Measurements from ENCODE around the gene ZFR. TPM values are rescaled to one million over a fixed set of nuclear protein-coding genes. Genes with fewer than 3 reads are reported as not detected.

ZFR gene
- total RNA-seq (2014; rRNA removed; shearing (Covaris generic)), result 76.9 and 83.1 TPM in 2 replicates
- polyA plus RNA-seq (2015; cell fraction: cytosol; rRNA removed), result 48.4 and 64.6 TPM in 2 replicates
- polyA plus RNA-seq (2015; cell fraction: nucleus; rRNA removed), result 83.0 and 95.6 TPM in 2 replicates

DNA sequence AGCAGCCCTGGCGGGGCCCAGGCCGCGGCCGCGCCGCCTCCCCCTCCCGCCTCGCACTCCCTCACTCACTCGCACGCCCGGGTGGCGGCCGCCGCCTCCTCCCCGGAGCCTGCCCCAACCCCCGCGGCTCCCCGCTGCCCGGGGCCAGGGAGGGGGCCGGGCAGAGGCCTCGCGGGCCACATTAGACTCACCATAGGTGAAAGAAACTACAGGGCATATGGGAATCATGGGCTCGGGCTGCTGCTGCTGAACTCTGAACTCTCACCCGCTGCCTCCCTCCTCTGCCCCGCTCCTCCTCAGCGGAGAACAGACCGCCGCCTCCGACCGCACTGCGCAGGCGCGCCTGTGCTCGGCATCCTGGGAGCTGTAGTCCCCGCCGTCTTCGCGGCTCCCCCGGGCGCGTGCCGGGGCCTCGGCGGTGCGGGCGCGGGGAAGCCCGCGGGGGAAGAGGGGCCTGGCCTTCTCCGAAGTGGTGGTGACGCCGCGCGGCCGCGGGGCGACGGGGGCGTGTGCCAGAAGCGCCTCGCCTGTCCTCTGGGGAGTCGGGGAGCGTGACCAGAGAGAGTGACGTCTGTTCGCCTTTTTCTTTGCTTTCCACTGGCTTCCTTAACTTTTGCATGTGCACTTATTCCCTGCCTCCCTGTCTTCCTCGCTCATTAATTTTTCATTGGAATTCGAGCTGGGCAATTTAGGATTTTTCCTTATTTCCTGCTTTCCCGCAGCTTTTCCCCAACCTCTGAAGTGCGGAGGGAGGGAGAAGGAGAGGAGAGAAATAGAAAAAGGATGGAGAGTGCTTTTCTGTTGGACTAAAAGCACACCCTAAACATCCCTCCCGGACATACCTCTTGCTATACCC, at the start of gene ZFR:
ZFR (minus strand) TSS at position 310 of the 856 bp plus-strand sequence; CDS start at position 228, 82 bp downstream.
- DNase-seq (ENCODE audit: low read depth), result peak; percentile 81

- no peak for DNase-seq (ENCODE audit: low read depth)
Observed at GRCh38 chr5:32490972-32491557, 46.5 kb upstream of the ZFR start.

DNA sequence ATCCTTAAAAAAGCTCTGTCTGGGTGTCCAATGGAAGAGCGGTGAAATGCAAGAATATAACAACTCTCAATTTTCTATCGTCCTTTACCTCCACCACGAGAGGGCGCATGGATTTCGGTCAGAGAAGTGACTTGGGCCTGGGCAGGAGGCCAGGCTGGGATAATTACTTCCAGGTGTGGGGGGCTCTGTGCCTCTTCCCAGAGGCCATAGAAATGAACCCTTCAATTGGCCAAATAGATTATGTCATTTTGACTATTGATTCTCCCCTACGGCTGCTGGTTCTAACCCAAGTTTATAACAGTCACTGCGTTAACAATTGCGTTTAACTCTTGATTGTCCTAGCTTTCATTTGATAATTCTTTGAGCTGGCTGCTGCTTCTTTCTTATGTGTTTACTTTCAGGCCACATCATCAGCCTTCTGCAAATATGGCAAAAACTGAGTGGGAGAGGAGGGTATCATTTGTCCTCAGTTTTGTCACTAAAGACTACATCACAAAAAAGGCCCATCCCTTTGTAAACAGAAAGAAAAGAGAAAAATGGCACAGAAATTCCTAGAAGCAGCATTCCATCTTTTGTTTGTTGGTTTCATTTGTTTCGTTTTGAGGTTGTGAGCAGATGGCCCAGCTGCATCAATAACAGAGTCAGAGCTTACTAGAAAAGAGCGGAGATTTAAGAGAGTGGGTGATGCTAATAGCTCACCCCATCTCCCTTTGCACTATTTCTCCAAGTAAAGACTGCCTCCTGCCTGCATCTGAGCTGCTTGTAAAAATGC, 45.4 kb upstream of the ZFR start:
- peak; percentile 59 for DNase-seq (ENCODE audit: low read depth)

DNA sequence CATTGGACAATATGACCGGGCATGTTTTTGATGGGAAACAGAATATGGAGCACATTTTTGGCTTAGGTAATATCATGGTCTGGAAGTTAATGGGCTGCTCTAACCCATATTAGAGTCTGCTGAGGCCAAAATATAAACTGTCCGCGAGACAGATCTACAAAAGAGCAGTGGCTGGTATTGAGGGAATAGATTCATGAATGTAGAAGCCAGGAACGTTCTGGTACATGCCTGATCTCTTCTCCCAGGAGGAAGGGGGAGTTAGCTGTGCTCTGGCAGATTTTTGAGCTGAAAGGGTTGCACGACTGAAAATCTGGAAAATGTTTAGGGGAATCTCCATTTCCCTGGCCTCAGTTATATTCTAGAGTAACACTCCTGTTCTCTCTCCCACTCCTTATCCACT, 42.9 kb upstream of the ZFR start:
- no peak for DNase-seq (ENCODE audit: low read depth)

DNA sequence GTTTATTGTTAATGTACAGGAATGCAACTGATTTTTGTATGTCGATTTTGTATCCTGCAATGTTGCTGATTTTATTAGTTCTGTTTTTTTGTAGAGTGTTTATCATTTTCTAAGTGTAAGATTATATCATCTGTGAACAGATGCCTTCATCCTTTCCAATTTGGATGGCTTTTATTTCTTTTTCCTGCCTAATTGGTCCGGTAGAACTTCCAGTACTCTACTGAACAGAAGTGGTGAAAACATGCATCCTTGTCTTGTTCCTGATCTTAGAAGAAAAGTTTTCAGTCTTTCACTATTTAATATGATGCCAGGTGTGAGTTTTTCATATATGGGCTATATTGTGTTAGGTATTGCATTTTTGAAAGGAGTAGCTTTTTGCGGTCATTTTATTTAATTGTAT, 42.5 kb upstream of the ZFR start:
- no peak for DNase-seq (ENCODE audit: low read depth)

DNA sequence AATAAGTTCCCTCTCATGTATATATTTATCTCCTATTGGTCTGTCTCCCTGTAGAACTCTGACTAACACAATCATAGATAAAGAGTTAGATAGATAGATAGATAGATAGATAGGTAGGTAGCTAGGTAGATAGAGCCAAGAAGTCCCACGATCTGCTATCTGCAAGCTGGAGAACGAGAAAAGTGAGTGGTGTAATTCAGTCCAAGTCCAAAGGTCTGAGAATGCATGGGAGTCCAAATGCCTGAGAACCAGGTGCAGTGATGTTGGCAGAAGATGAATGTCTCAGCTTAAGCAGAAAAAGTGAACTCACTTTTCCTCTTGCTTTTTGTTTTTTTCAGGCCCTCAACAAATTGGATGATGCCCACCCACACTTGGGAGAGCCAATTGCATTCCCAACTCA, 37.7 kb upstream of the ZFR start:
- no peak for DNase-seq (ENCODE audit: low read depth)

DNA sequence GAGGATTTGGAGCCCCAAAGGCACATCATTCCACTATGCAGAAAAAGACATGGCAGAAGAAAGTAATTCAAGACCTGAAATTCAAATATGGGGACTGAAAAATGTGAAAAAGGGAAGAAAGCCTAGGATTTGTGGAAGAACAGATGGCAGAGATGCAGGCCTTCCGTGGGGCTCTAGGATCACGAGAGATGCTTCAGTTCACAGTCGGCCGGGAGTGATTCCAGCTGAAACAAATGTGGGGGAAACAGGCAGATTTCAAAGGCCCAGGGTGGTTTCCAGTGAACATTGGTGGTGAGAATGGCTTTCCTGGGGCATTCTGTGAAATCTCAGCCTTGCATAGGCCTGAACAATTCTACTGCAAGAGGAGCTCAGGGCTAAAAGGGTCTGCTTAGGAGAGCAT, 34.6 kb upstream of the ZFR start:
- no peak for DNase-seq (ENCODE audit: low read depth)

- no peak for DNase-seq (ENCODE audit: low read depth)
Observed at GRCh38 chr5:32476891-32477290, 32.4 kb upstream of the ZFR start.

GRCh38 chr5:32475334-32476097, 31.0 kb upstream of the ZFR start:
- DNase-seq (ENCODE audit: low read depth), result no peak

GRCh38 chr5:32474209-32474854, 29.8 kb upstream of the ZFR start:
- DNase-seq (ENCODE audit: low read depth), result no peak

DNA sequence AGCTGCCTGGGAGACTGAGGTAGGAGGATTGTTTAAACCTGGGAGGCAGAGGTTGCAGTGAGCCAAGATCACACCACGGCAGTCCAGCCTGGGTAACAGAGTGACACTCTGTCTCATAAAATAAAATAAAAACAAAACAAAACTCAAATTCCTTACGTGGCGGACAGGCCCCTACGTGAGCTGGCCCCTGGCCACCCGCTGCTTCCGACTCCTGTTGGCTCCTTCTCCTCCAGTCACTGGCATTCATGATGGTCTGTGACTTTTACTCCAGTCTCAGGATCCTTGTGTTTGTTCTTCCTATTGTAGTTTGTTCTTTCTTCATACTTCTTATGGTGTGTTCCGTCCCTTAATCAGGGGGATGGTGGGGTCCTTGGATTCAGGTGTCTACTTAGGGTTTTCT, 28.5 kb upstream of the ZFR start:
- no peak for DNase-seq (ENCODE audit: low read depth)

DNA sequence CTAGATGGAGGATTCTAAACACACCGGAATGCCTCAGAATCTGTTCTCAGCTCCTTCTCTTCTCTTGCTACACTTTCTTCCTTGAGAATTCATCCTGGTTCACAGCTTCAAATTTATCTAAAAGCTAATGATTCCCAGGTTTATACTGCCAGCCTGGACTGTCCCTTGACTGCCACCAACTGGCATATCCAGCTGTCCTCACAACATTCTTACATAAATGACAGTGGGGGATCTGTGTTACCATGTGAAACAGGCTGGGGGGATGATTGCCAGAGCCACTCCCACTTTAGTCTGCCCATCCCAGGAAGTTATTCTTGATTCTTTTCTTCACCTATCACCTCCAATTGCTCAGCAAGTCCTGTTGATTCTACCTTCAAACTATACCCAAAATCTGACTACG, 27.2 kb upstream of the ZFR start:
- no peak for DNase-seq (ENCODE audit: low read depth)

- no peak for DNase-seq (ENCODE audit: low read depth)
Observed at GRCh38 chr5:32465076-32465475, 20.5 kb upstream of the ZFR start.

GRCh38 chr5:32462618-32463017, 18.1 kb upstream of the ZFR start:
- DNase-seq (ENCODE audit: low read depth), result peak; percentile 80

DNA sequence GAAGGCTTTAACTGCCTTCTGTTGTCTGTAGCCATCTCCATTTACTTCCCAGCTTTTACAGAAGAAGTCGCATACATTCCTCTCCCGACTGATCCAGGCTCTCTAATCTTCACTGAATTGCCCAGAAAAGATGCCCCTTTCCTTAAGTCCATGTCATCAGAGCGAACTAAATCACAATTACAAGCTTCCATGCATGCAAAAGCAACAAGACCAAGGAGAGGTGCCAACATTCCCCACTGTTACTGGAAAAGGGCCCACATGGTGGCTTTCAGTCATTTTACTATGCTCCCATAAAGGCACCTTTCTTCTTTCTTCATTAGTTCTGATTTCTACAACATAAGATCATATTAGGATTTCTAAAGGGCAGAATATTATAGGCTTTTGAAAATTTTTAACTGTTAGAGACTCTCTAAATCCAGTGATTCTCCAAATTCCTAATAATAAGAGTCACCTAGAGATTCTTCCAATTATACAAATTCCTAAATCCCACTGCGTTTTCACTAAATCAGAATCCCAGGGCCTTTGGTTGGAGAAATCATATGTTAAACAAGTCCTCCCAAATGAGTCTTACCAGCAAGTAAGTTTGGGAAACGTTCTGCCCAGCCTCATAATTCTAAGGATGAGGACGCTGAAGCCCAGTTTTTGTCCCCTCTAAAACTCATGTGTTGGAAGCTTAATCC, 17.0 kb upstream of the ZFR start:
- no peak for DNase-seq (ENCODE audit: low read depth)

- no peak for DNase-seq (ENCODE audit: low read depth)
Observed at GRCh38 chr5:32460702-32461101, 16.2 kb upstream of the ZFR start.

DNA sequence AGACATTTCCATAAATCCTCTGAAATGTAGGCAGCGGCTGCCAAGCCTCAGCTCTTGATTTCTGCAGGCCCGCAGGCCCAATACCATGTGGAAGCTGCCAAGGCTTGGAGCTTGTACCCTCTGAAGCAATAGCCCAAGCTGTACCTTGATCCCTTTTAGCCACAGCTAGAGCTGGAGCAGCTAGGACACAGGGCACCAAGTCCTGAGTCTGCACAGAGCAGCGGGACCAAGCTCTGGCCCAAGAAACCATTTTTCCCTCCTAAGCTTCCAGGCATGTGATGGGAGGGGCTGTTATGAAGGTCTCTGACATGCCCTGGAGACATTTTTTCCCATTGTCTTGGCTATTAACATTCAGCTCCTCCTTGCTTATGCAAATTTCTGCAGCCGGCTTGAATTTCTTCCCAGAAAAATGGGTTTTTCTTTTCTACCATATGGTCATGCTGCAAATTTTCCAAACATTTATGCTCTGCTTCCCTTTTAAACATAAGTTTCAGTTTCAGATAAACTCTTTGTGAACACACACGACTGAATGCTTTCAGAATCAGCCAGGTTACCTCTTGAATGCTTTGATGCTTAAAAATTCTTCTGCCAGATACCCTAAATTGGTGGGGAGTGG, 14.4 kb upstream of the ZFR start:
- DNase-seq (ENCODE audit: low read depth), result no peak

DNA sequence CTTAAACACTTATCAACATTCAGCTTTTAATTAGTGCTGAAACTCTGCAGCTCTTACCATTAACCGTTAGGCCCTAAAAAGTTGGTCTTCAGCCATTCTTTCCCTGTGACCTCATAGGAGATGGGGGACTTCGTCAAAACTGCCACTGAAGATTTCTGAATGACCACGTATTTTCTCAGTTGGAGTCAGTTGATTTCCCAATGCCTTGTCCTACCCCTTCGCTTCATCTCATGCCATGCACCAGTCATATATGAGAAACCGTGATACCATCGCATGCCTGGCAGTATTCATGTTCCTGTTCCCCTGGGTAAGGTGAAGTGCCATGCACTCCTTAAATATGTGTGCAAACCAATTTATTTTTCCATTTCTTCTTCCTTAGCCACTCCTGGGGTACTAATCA, 10.8 kb upstream of the ZFR start:
- no peak for DNase-seq (ENCODE audit: low read depth)

DNA sequence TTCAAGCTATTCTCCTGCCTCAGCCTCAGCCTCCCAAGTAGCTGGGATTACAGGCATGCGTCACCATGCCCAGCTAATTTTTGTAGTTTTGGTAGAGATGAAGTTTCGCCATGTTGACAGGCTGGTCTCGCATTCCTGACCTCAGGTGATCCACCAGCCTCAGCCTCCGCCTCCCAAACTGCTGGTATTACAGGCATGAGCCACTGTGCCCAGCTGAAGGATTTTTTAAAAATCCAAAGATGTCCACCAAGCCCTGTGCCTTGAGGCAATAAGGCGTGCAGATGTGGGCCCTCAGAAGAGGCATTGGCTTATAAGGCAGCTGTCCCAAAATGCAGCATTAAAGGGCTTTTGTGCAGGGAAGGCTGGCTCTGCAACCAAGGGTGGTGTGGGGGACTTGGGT, 10.3 kb upstream of the ZFR start:
- no peak for DNase-seq (ENCODE audit: low read depth)

DNA sequence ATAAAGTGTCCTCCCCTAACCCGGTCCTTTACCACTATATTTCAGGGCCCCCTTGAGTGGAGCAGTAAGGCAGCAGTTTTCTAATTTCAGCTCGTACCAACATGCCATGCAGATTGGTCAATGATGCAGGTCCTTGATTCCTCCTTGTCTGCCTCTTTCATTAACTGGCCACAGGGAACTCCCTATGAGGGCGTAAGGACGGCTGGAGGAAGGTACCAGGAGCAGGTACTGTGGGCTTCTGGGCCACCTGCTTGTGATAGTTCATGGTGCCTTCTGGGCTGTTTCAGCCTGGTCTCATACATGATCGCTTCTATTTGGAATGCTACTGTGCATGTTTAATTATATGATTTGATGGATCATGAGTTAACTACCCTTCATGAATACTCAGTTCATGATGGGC, 9.4 kb upstream of the ZFR start:
- no peak for DNase-seq (ENCODE audit: low read depth)
